HEK293 (cell line): Measurements from ENCODE around the gene MED25.

Experiments
- CTCF ChIA-PET: fragments of 350-600 bp; formaldehyde crosslinking; extraction: SDS; loops from one replicate; lab custom pipeline; 2021; ENCODE audit warnings: antibody characterized with exemption; lab: Yijun Ruan, JAX
- POLR2A ChIA-PET: fragments of 300-600 bp; formaldehyde crosslinking; extraction: SDS; loops from one replicate; lab custom pipeline; 2020; ENCODE audit warnings: antibody characterized with exemption, inconsistent platforms; lab: Yijun Ruan, JAX
- H3K27ac ChIP-seq: fragments of 200-500 bp; sonication (Bioruptor generic); 2 replicates; pipeline ENCODE4 v1.5.1; 2014; ENCODE audit warnings: low read depth, low read length, control low read depth, inconsistent platforms; ENCODE audit errors: extremely low read depth
- H3K36me3 ChIP-seq, 2 experiments: fragments of 200-500 bp in 1 of 2; sonication (Bioruptor generic) in 1 of 2; 1 replicate in 1 of 2; 2 replicates in 1 of 2; pipeline ENCODE4 v1.5.1; 2014 to 2017; ENCODE audit warnings: inconsistent platforms in 2 of 2, low read length in 2 of 2; ENCODE audit not compliant: control insufficient read depth in 2 of 2, insufficient read depth in 1 of 2
- H3K4me1 ChIP-seq: fragments of 200-500 bp; sonication (Bioruptor generic); 2 replicates; pipeline ENCODE4 v1.5.1; 2014; ENCODE audit warnings: mild to moderate bottlenecking, low read length, inconsistent platforms; ENCODE audit not compliant: control insufficient read depth, insufficient read depth
- H3K4me3 ChIP-seq: 2 replicates; pipeline ENCODE4 v1.5.1; 2011; ENCODE audit warnings: low read depth, mild to moderate bottlenecking, control low read depth, low read length, moderate library complexity
- H3K9me3 ChIP-seq: fragments of 200-500 bp; sonication (Bioruptor generic); 2 replicates; pipeline ENCODE4 v1.5.1; 2014; ENCODE audit warnings: low read depth, low read length, inconsistent platforms; ENCODE audit not compliant: control insufficient read depth, insufficient read depth
- BCL11B ChIP-seq: fragments of 450-650 bp; formaldehyde crosslinking; IDR thresholded peaks from 2 replicates; pipeline ENCODE4 v1.5.1; 2016; ENCODE audit warnings: low read depth, missing biosample characterization, missing genetic modification characterization
- EGR2 ChIP-seq: fragments of 450-650 bp; formaldehyde crosslinking; IDR thresholded peaks from 2 replicates; pipeline ENCODE4 v1.5.1; 2016; ENCODE audit warnings: low read depth, missing biosample characterization, missing genetic modification characterization
- PATZ1 ChIP-seq: fragments of 450-650 bp; formaldehyde crosslinking; IDR thresholded peaks from 2 replicates; pipeline ENCODE4 v1.5.1; 2016; ENCODE audit warnings: missing biosample characterization, missing genetic modification characterization
- REPIN1 ChIP-seq: fragments of 450-650 bp; formaldehyde crosslinking; IDR thresholded peaks from 2 replicates; pipeline ENCODE4 v1.5.1; 2017; ENCODE audit warnings: missing biosample characterization, missing genetic modification characterization, low read depth
- TSHZ1 ChIP-seq: fragments of 450-650 bp; formaldehyde crosslinking; IDR thresholded peaks from 2 replicates; pipeline ENCODE4 v1.5.1; 2016; ENCODE audit warnings: missing biosample characterization, missing genetic modification characterization, borderline replicate concordance
- ZBTB48 ChIP-seq: fragments of 450-650 bp; formaldehyde crosslinking; IDR thresholded peaks from 2 replicates; pipeline ENCODE4 v1.5.1; 2016; ENCODE audit warnings: missing biosample characterization, missing genetic modification characterization
- ZFHX2 ChIP-seq: fragments of 450-650 bp; formaldehyde crosslinking; conservative IDR thresholded peaks from 2 replicates; pipeline ENCODE4 v1.5.1; 2016; ENCODE audit warnings: missing biosample characterization, missing genetic modification characterization
- ZFP3 ChIP-seq: fragments of 450-650 bp; formaldehyde crosslinking; IDR thresholded peaks from 2 replicates; pipeline ENCODE4 v1.5.1; 2016; ENCODE audit warnings: low read depth, missing biosample characterization, missing genetic modification characterization
- ZNF148 ChIP-seq: fragments of 450-650 bp; formaldehyde crosslinking; IDR thresholded peaks from 2 replicates; pipeline ENCODE4 v1.5.0; 2017; ENCODE audit warnings: missing biosample characterization, missing genetic modification characterization, borderline replicate concordance
- ZNF16 ChIP-seq: fragments of 450-650 bp; formaldehyde crosslinking; IDR thresholded peaks from 2 replicates; pipeline ENCODE4 v1.5.1; 2016; ENCODE audit warnings: low read depth, missing biosample characterization, missing genetic modification characterization
- ZNF335 ChIP-seq: fragments of 450-650 bp; formaldehyde crosslinking; conservative IDR thresholded peaks from 2 replicates; pipeline ENCODE4 v1.5.1; 2016; ENCODE audit warnings: missing biosample characterization, missing genetic modification characterization
- ZNF394 ChIP-seq: fragments of 450-650 bp; formaldehyde crosslinking; IDR thresholded peaks from 2 replicates; pipeline ENCODE4 v1.5.1; 2016; ENCODE audit warnings: missing biosample characterization, missing genetic modification characterization, mild to moderate bottlenecking, moderate library complexity, borderline replicate concordance
- ZNF398 ChIP-seq: fragments of 450-650 bp; formaldehyde crosslinking; IDR thresholded peaks from 2 replicates; pipeline ENCODE4 v1.5.1; 2017; ENCODE audit warnings: missing biosample characterization, missing genetic modification characterization
- ZNF580 ChIP-seq: fragments of 450-650 bp; formaldehyde crosslinking; IDR thresholded peaks from 2 replicates; pipeline ENCODE4 v1.5.1; 2016; ENCODE audit warnings: missing biosample characterization, missing genetic modification characterization
- ZNF600 ChIP-seq: fragments of 450-650 bp; formaldehyde crosslinking; IDR thresholded peaks from 2 replicates; pipeline ENCODE4 v1.5.1; 2016; ENCODE audit warnings: missing biosample characterization, missing genetic modification characterization
- ZNF621 ChIP-seq: fragments of 450-650 bp; formaldehyde crosslinking; IDR thresholded peaks from 2 replicates; pipeline ENCODE4 v1.5.1; 2017; ENCODE audit warnings: missing biosample characterization, missing genetic modification characterization
- ZNF76 ChIP-seq: fragments of 450-650 bp; formaldehyde crosslinking; IDR thresholded peaks from 2 replicates; pipeline ENCODE4; 2016; ENCODE audit warnings: low read depth, missing biosample characterization, missing genetic modification characterization, borderline replicate concordance

Gene MED25

GRCh38 chr19:49790866-49791265 lies 27.2 kb upstream of the MED25 start:
- H3K4me3 ChIP-seq: no peak overlapping the region
- H3K4me1 ChIP-seq: no peaks in the 10 kb centered on the region
- peak; percentile 51; the same call in 1 of the 2 replicates for TF ChIP-seq ZNF600 (tag by site-specific recombination)
- no peak for TF ChIP-seq TSHZ1 (tag by site-specific recombination)
- TF ChIP-seq ZNF580: no peak
- TF ChIP-seq ZFHX2: 0 out of 2 replicates have a peak, but pooled peaks have one; percentile 12
- ChIA-PET CTCF (no interaction called here), POLR2A (no interaction called here)
- no peak overlapping the region for H3K27ac ChIP-seq
- H3K36me3 ChIP-seq: peaks cover 27 to 70% of the 10 kb centered on the region in 2 experiments
- no peaks in the 10 kb centered on the region for H3K9me3 ChIP-seq

- ChIA-PET POLR2A (no interaction called here), CTCF (no interaction called here)
- H3K27ac ChIP-seq: no peak overlapping the region
- peaks cover 33 to 81% of the 10 kb centered on the region in 2 experiments for H3K36me3 ChIP-seq
- TF ChIP-seq ZFHX2 (peak; percentile 83), ZNF76 (tag by site-specific recombination) (no peak), EGR2 (tag by site-specific recombination) (peak; percentile 90), ZFP3 (no peak), ZNF394 (tag by site-specific recombination) (no peak)
- no peaks in the 10 kb centered on the region for H3K4me1 ChIP-seq
- H3K4me3 ChIP-seq: no peak overlapping the region
- H3K9me3 ChIP-seq: no peaks in the 10 kb centered on the region
Observed at GRCh38 chr19:49791776-49792445, 26.2 kb upstream of the MED25 start.

GRCh38 chr19:49792829-49793560 lies 25.1 kb upstream of the MED25 start:
- no peak overlapping the region for H3K4me3 ChIP-seq
- no peaks in the 10 kb centered on the region for H3K9me3 ChIP-seq
- H3K27ac ChIP-seq: no peak overlapping the region
- no peaks in the 10 kb centered on the region for H3K4me1 ChIP-seq
- H3K36me3 ChIP-seq: peaks cover 26 to 82% of the 10 kb centered on the region in 2 experiments
- ChIA-PET POLR2A (no interaction called here), CTCF (no interaction called here)
- TF ChIP-seq ZNF398 (0 out of 2 replicates have a peak, but pooled peaks have one; percentile 12), REPIN1 (tag by site-specific recombination) (no peak), EGR2 (tag by site-specific recombination) (peak; percentile 58; the same call in 1 of the 2 replicates), ZBTB48 (no peak), PATZ1 (tag by site-specific recombination) (no peak), ZNF335 (tag by site-specific recombination) (no peak), ZNF148 (tag by site-specific recombination) (no peak), BCL11B (no peak), ZNF16 (tag by site-specific recombination) (no peak), ZNF621 (tag by site-specific recombination) (no peak), ZNF76 (tag by site-specific recombination) (no peak)
